NCI-H510A (cell line): ENCODE measurements around the gene UQCRC2.
"Not testable (repeated sequence)": the region's sequence is repeated elsewhere in the genome, so short reads cannot be mapped to it uniquely, and the experiment has no call there.

ENCODE experiments used
- DNase-seq: peaks from one replicate; lab custom pipeline; 2025; lab: John Stamatoyannopoulos, UW

Gene UQCRC2

DNA sequence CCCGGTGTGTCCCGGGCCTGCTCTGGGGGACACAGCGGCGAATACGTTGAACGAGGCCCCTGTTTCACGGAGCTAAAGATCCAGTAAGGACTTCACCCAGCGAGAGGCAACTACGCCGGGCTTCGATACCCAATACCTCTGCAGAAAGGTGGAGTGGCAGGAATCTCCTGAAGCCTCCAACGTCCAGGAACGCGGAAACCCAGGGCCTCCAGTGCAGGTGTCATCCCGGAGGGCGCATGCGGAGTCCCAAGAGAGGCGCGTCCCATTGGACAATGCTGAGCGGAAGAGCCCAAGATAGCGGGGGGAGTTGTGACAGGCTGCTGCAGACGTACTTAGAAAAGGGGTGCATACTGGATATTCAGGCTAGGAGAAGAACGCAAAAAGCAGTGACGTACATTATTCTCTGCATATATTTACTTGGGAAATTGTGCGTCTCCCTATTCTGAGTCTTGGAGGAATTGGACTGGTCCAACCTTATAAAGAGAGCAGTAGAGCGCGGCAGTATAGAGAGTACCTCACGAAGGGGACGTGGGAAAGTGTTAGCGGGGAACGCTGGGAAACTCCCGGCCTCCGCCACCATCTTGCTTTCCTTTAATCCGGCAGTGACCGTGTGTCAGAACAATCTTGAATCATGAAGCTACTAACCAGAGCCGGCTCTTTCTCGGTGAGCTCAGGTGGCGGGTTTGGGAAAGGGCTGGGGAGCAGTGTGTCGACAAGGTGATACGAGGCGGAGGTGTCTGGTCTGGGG lies at the start of gene UQCRC2:
TSS of gene UQCRC2 (plus strand) at position 569 of the 748 bp plus-strand sequence. CDS start at position 632, 63 bp downstream.
- DNase-seq = peak; percentile 96

DNA sequence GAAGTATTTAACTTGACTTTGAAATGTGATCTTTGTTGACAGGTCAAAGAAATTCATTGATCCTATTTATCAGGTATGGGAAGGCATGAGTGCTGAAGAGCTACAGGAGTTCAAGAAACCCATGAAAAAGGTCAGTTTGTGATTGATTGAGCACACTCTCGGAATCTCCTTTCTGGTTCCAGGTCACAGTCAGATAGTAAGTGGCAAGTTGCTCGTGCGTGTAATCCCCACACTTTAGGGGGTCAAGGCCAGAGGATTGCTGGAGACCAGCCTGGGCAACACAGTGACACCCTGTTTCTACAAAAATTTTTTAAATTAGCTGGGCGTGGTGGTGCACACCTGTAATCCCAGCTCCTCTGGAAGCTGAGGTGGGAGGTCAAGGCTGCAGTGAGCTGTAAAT lies 20.5 kb upstream of the UQCRC2 start:
- not testable (repeated sequence) for DNase-seq

GRCh38 chr16:21933316-21933715 lies 19.8 kb upstream of the UQCRC2 start:
- not testable (repeated sequence) for DNase-seq

DNA sequence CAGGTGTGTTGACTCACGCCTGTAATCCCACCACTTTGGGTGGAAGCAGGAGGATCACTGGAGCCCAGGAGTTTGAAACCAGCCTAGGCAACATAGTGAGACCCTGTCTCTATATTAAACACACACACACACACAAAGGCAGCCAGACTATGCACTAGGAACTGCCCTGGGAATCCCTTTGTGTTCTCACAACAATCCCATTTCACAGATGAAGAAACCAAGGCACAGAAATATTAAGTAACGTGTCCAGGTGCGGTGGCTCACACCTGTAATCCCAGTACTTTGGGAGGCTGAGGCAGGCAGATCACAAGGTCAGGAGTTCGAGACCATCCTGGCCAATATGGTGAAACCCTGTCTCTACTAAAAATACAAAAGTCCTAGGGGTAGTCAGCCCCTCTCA lies 19.4 kb upstream of the UQCRC2 start:
- DNase-seq = not testable (repeated sequence)

GRCh38 chr16:21936216-21936615 lies 16.9 kb upstream of the UQCRC2 start:
- DNase-seq = not testable (repeated sequence)

- no peak for DNase-seq
These were observed 15.8 kb upstream of the UQCRC2 start for GRCh38 chr16:21937336-21937829.

- no peak for DNase-seq
These were observed 12.6 kb upstream of the UQCRC2 start for GRCh38 chr16:21940570-21940969.

- DNase-seq = no peak
These were observed 9.6 kb upstream of the UQCRC2 start for GRCh38 chr16:21943571-21943970.

- no peak for DNase-seq
These were observed 6.1 kb upstream of the UQCRC2 start for GRCh38 chr16:21946889-21947635.

DNA sequence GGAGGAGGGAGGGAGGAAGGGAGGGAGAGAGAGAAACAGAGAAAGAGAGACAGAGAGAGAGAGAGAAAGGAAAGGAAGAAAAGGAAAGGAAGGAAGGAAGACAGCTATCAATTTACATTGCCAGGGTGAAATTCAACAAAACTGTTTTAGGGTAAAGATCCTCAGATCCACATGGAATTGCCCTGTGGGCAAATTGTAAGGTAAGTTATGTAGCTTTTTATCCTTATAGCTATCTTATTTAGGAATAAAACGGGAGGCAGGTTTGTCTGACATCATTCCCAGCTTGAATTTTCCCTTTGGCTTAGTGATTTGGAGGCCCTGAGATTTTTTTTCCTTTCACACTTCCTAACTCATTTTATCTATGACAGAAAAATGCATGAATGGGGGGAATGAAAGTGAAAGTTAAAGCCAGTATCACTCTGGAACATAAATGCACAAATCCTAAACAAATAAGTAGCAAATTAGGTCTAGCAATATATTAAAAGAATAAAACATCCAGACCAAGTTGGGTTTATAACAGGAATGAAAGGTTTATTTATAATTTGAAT lies 3.4 kb upstream of the UQCRC2 start:
- DNase-seq = no peak

DNA sequence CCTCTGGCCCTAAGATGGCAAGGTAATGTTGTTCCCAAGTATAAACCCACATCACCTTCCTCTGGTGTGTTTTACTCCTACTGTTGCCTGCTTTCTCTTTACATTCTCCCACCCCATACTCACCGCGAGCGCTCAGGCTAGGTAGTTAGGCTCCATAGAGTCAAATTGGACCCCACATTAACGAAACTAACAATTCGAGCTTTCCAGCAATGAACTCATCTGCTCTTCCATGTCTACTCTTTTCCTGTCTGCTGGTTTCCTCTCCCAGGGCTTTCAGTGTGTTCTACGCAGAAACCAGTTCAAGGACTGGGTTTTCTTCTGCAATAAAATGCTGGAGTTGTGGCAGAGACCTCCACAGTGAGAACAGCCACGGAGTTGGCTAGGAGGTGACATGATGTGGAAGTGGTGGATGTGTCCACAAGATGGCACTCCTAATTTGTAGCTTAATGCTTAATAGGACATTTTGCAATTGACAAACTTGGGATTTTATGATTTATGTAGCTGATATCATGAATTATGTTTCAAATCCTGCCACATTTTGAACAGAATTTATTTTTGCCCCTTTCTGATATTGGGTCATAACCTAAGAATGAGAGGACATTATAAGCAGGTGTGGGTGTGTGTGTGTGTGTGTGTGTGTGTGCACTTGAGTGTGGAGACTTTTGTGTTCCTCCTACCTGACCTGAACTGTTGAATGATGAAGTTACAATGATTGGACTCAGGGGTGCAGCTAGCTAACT lies 2.2 kb upstream of the UQCRC2 start:
- DNase-seq = no peak

- peak; percentile 68 for DNase-seq
These were observed 945 bp upstream of the UQCRC2 start for GRCh38 chr16:21952040-21952792.

DNA sequence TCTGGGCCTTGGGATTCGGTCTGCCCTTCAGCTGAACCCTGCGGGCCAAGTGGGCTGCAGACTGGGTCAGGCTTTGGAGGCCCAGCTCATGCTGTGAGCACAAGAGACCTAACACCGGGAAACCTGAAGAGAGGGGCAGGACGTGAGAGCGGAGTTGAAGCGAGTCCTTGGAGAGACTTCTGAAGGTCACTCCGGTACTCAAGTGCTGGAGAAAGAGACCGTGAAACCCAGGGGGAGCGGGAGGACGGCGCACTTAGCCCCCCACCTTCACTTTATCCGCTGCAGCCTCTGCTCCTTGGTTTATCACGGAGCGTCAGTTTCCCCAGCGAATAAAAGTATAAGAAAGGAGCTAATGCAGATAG lies 361 bp downstream of the UQCRC2 start:
- DNase-seq = no peak

GRCh38 chr16:21957714-21958346 lies 4.7 kb downstream of the UQCRC2 start:
- DNase-seq = no peak

DNA sequence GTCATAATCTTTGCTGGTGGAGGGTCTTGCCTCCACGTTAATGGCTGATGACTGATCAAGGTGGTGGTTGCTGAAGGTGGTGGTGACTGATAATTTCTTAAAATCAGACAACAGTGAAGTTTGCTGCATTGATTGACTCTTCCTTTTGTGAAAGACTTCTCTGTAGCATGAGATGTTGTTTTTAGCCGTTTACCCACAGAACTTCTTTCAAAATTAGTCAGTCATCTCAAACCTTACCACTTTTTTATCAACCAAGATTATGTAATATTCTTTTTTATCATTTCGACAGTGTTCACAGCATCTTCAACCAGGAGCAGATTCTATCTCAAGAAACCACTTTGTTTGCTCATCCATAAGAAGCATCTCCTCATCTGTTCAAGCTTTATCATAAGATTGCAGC lies 5.9 kb downstream of the UQCRC2 start:
- no peak for DNase-seq

DNA sequence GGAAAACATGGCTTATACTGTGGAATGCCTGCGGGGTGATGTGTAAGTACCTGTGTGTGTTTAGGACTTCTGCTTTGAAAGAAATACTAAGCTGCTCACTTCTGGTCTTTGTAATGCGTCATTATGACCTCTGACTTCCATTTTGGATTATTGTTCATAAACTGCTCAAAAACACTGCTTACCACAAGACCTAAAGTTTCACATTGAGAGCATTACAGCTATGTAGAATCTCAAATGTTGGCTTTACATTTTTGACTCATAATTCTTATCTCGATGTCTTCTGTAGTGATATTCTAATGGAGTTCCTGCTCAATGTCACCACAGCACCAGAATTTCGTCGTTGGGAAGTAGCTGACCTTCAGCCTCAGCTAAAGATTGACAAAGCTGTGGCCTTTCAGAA lies 9.3 kb downstream of the UQCRC2 start:
- DNase-seq = no peak

DNA sequence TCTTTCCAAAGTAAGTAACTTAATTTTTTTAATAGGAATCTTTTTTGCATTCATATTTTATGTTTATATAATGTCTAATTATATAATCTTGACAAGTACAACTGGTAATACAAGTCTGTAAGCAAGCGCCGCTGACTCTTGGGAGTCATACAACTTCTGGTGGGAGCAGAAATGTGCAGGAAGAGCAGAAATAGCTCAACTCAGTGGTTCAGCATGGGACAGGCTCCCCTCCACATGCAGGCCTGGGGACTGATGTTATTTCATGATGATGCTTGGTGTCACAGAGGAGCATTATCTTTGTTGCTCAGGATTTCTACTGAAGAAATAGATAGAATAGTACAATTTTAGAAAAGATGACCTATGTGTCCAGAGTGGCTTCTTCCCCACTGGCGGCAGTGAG lies 10.7 kb downstream of the UQCRC2 start:
- DNase-seq = no peak

- DNase-seq = no peak
These were observed 11.2 kb downstream of the UQCRC2 start for GRCh38 chr16:21964353-21964752.

- DNase-seq = no peak
These were observed 18.7 kb downstream of the UQCRC2 start for GRCh38 chr16:21971856-21972255.

DNA sequence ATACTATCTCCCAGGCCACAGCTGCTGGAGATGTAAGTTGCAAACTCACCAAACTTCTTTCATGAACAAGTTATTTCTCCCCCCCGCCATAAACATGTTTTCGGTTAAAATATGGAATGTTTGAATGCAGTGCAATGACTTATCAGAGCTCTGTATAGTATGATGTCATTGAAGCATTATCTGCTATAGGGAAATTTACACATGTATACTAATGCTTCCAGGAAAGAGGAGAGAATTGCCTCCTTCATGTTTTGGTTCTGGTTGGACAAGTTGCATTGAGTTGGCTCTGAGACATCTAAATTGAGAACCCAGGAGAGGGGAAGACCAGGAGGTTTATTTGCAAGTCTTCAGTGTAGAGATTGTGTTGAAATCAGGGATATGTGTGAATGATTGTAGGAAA lies 20.8 kb downstream of the UQCRC2 start:
- DNase-seq = no peak

DNA sequence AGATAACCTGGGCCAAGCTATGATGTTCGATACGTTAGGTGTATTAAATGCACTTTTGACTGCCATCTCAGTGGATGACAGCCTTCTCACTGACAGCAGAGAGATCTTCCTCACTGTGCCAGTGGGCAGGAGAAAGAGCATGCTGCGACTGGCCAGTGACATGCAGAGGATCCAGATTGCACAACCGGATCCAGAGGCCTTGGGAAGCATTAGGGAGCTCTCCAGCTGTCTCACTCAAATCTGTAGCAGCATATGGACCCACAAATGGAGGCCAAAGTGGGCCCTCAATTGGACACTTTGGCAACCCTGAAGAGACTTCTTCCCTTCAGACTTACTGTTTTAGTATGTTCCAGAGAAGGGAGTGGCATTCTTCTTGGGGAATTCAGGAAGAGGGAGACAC lies 26.9 kb downstream of the UQCRC2 start:
- DNase-seq = no peak
